Lower leg skin (tissue), 3 donors: ENCODE data around the gene SWT1.

Experiments
- POLR2A ChIP-seq, 2 donors: fragments of 450-650 bp; IDR thresholded peaks; one replicate each; pipeline ENCODE4 v1.6.1; 2016 to 2017; ENCODE audit warnings: antibody characterized with exemption in 2 of 2, mild to moderate bottlenecking in 1 of 2, moderate library complexity in 1 of 2
- TF ChIP-seq, protein P1 (sequence below), 3 donors: fragments of 450-650 bp; IDR thresholded peaks; one replicate each; pipeline ENCODE4 v1.5.1; 2016; ENCODE audit warnings: antibody characterized with exemption in 3 of 3, mild to moderate bottlenecking in 3 of 3, moderate library complexity in 2 of 3

DNA sequence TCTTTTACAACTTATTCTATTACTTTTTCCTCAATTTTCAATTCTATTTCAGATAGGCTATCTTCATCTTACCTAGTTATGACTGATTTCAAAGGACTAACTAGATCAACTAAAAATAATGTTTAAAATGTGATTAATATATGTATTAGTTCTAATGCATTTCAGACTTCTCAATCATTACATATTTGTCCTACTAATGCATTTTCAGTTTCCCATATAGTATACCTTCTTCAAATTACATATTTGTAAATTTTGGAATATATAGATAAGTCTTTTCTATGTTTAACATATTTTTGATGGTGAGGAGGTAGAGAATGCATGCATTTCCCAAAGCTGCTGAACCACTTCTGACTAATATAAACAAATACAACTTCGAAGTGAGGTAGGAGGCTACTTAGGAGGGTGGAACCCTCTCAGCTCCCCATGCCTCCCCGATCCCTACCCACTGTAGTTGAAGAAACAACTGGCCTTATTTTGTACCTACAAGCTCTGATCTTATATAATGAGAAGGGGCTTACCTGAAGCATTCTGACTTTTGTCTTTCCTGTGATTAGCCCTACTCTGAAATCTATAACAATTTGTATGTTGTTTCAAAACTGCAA is 2.0 kb upstream of the SWT1 start:
- TF ChIP-seq, protein P1, sequence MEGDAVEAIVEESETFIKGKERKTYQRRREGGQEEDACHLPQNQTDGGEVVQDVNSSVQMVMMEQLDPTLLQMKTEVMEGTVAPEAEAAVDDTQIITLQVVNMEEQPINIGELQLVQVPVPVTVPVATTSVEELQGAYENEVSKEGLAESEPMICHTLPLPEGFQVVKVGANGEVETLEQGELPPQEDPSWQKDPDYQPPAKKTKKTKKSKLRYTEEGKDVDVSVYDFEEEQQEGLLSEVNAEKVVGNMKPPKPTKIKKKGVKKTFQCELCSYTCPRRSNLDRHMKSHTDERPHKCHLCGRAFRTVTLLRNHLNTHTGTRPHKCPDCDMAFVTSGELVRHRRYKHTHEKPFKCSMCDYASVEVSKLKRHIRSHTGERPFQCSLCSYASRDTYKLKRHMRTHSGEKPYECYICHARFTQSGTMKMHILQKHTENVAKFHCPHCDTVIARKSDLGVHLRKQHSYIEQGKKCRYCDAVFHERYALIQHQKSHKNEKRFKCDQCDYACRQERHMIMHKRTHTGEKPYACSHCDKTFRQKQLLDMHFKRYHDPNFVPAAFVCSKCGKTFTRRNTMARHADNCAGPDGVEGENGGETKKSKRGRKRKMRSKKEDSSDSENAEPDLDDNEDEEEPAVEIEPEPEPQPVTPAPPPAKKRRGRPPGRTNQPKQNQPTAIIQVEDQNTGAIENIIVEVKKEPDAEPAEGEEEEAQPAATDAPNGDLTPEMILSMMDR (IDR thresholded peaks at IDR 0.05), result no peak
- TF ChIP-seq POLR2A (IDR thresholded peaks at IDR 0.05), result no peak
